WTC11 (cell line): ENCODE data around the gene TNRC6C. TPM values are rescaled to one million over a fixed set of nuclear protein-coding genes. Genes with fewer than 3 reads are reported as not detected.

Experiments used
- ATAC-seq: fragments of 200-7000 bp; cut with Tn5 transposase; 2 replicates; pipeline ENCODE4 v1.10.0; 2021; ENCODE audit warnings: mild to moderate bottlenecking, moderate library complexity
- CTCF ChIA-PET: fragments of 300-600 bp; sonication (Branson Sonifier 250); formaldehyde crosslinking; loops from one replicate; lab custom pipeline; 2021; ENCODE audit warnings: antibody characterized with exemption; lab: Charles Lee
- POLR2A ChIA-PET: fragments of 350-600 bp; sonication (Branson Sonifier 250); formaldehyde crosslinking; loops from one replicate; lab custom pipeline; 2021; ENCODE audit warnings: antibody characterized with exemption; lab: Charles Lee
- DNase-seq: peaks from one replicate; pipeline ENCODE4 v3.0.0; 2021; ENCODE audit warnings: low spot score
- H3K27ac Mint-ChIP-seq: 2 replicates; pipeline ENCODE4 v1.8.0; 2021; ENCODE audit warnings: mixed read lengths
- H3K27me3 Mint-ChIP-seq: 2 replicates; pipeline ENCODE4 v1.8.0; 2021; ENCODE audit warnings: low read depth, mild to moderate bottlenecking, moderate library complexity, mixed read lengths
- H3K36me3 Mint-ChIP-seq: 2 replicates; pipeline ENCODE4 v1.8.0; 2021; ENCODE audit warnings: mixed read lengths
- H3K4me1 Mint-ChIP-seq: 2 replicates; pipeline ENCODE4 v1.8.0; 2022; ENCODE audit warnings: mixed read lengths
- H3K4me3 Mint-ChIP-seq: 2 replicates; pipeline ENCODE4 v1.8.0; 2021; ENCODE audit warnings: mild to moderate bottlenecking, moderate library complexity, mixed read lengths
- H3K9me3 Mint-ChIP-seq: 2 replicates; pipeline ENCODE4 v1.8.0; 2021; ENCODE audit warnings: mixed read lengths
- ATF6 ChIP-seq: sonication (generic); formaldehyde crosslinking; IDR thresholded peaks from 2 replicates; pipeline ENCODE4 v1.8.1; 2023; ENCODE audit warnings: mild to moderate bottlenecking, missing genetic modification reagents
- CTCF ChIP-seq: fragments of 200-600 bp; IDR thresholded peaks from 2 replicates; pipeline ENCODE4 v1.8.0; 2022; ENCODE audit warnings: antibody characterized with exemption
- E2F5 ChIP-seq: sonication (generic); formaldehyde crosslinking; IDR thresholded peaks from 2 replicates; pipeline ENCODE4 v1.8.1; 2022; ENCODE audit warnings: mild to moderate bottlenecking, moderate library complexity, missing genetic modification reagents
- GABPB1 ChIP-seq: sonication (generic); formaldehyde crosslinking; IDR thresholded peaks from 2 replicates; pipeline ENCODE4 v1.8.1; 2023; ENCODE audit warnings: mild to moderate bottlenecking, missing genetic modification reagents
- NR1H2 ChIP-seq: sonication (generic); formaldehyde crosslinking; IDR thresholded peaks from 2 replicates; pipeline ENCODE4 v1.9.0; 2021; ENCODE audit warnings: mild to moderate bottlenecking, moderate library complexity, missing genetic modification reagents
- STAT6 ChIP-seq: sonication (generic); formaldehyde crosslinking; conservative IDR thresholded peaks from 2 replicates; pipeline ENCODE4 v1.8.1; 2023; ENCODE audit warnings: mild to moderate bottlenecking, low read depth, missing genetic modification reagents, moderate library complexity
- USF1 ChIP-seq: sonication (generic); formaldehyde crosslinking; IDR thresholded peaks from 2 replicates; pipeline ENCODE4 v1.8.0; 2022; ENCODE audit warnings: mild to moderate bottlenecking, missing genetic modification reagents
- ZBTB21 ChIP-seq: sonication (generic); formaldehyde crosslinking; IDR thresholded peaks from 2 replicates; pipeline ENCODE4 v1.8.1; 2023; ENCODE audit warnings: mild to moderate bottlenecking, missing genetic modification reagents, borderline replicate concordance
- ZBTB43 ChIP-seq: sonication (generic); formaldehyde crosslinking; IDR thresholded peaks from 2 replicates; pipeline ENCODE4 v1.8.1; 2023; ENCODE audit warnings: mild to moderate bottlenecking, missing genetic modification reagents
- ZNF219 ChIP-seq: sonication (generic); formaldehyde crosslinking; IDR thresholded peaks from 2 replicates; pipeline ENCODE4 v1.8.0; 2023; ENCODE audit warnings: missing genetic modification reagents, mild to moderate bottlenecking, borderline replicate concordance
- ZNF512 ChIP-seq: sonication (generic); formaldehyde crosslinking; IDR thresholded peaks from 2 replicates; pipeline ENCODE4 v1.8.1; 2022; ENCODE audit warnings: missing genetic modification reagents, borderline replicate concordance
- total RNA-seq: library from RNA; stranded (reverse); gene quantifications from 3 replicates; pipeline ENCODE4 v1.2.3, GENCODE V29; 2021

The TNRC6C gene
- total RNA-seq, 1 experiment from 2014 or later, result 52.3 TPM

GRCh38 chr17:78134899-78135385, 176.4 kb downstream of the TNRC6C start:
- POLR2A ChIA-PET, result no interaction called here

GRCh38 chr17:78135858-78136500, 177.5 kb downstream of the TNRC6C start:
- DNase-seq (no peak), ATAC-seq (no peak)
- no peaks in the 10 kb centered on the region for H3K36me3 Mint-ChIP-seq
- H3K4me3 Mint-ChIP-seq, result no peak overlapping the region
- TF ChIP-seq STAT6 (CRISPR knock-in tag) (no peak), USF1 (CRISPR knock-in tag) (no peak), ATF6 (no peak), E2F5 (CRISPR knock-in tag) (no peak), GABPB1 (CRISPR knock-in tag) (no peak), ZBTB21 (CRISPR knock-in tag) (no peak), ZBTB43 (CRISPR knock-in tag) (no peak), ZNF219 (CRISPR knock-in tag) (no peak)
- POLR2A ChIA-PET, result no interaction called here
- CTCF ChIA-PET, result interaction anchor here (0.6 to 10.2 kb wide), 7 partner anchors 18 to 476 kb away, joined by 3 to 82 read pairs (median 3); no protein-coding TSS in a partner anchor
- H3K27ac Mint-ChIP-seq, result peak overlapping the region; percentile 41; the same call in 1 of the 2 replicates
- no peaks in the 10 kb centered on the region for H3K9me3 Mint-ChIP-seq
- peaks cover 15% of the 10 kb centered on the region for H3K27me3 Mint-ChIP-seq
- H3K4me1 Mint-ChIP-seq, result peaks cover 30% of the 10 kb centered on the region

More at GRCh38 chr17:78134899-78135385, 176.4 kb downstream of the TNRC6C start:
- no peak for DNase-seq
- Mint-ChIP-seq H3K4me3 (no peak overlapping the region), H3K36me3 (no peaks in the 10 kb centered on the region), H3K4me1 (peaks cover 37% of the 10 kb centered on the region), H3K27ac (no peak overlapping the region)
- CTCF ChIA-PET, result interaction anchor here (0.7 to 10.2 kb wide), 13 partner anchors 17 to 177 kb away, joined by 3 to 82 read pairs (median 3); partner anchors contain the start of genes AFMID, TK1 and TNRC6C
- TF ChIP-seq NR1H2 (CRISPR knock-in tag) (0 out of 2 replicates have a peak, but pooled peaks have one; percentile 16), GABPB1 (CRISPR knock-in tag) (no peak)
- TF ChIP-seq, all 79 proteins: peak for 1
- H3K9me3 Mint-ChIP-seq, result no peaks in the 10 kb centered on the region
- no peak for ATAC-seq
- H3K27me3 Mint-ChIP-seq, result peaks cover 17% of the 10 kb centered on the region

- Mint-ChIP-seq H3K27me3 (peaks cover 15% of the 10 kb centered on the region), H3K36me3 (no peaks in the 10 kb centered on the region), H3K4me3 (no peak overlapping the region), H3K4me1 (peaks cover 26% of the 10 kb centered on the region), H3K27ac (no peak overlapping the region), H3K9me3 (no peaks in the 10 kb centered on the region)
- no peak for ATAC-seq
- no peak for TF ChIP-seq ZNF512
- peak; percentile 70; the same call in 1 of the 2 replicates for TF ChIP-seq CTCF
- CTCF ChIA-PET, result interaction anchor here (0.6 to 10.2 kb wide), 16 partner anchors 9 to 113 kb away, joined by 3 to 82 read pairs (median 4); partner anchors contain the start of genes AFMID, TK1, TMC6 and TMC8
- POLR2A ChIA-PET, result interaction anchor here (0.5 kb wide), 2 partner anchors 29 to 30 kb away, joined by 3 to 4 read pairs; no protein-coding TSS in a partner anchor
- peak; percentile 59 for DNase-seq
Observed at GRCh38 chr17:78137392-78138203, 179.1 kb downstream of the TNRC6C start.
